Adrenal gland (tissue), 12 donors: ENCODE results near the gene RUNX3. TPM values are rescaled to one million over a fixed set of nuclear protein-coding genes. Genes with fewer than 3 reads are reported as not detected.

Source experiments
- DNase-seq, 7 donors: peaks; one replicate each; pipeline ENCODE4 v3.0.0-alpha.2; 2019 to 2020
- H3K27ac ChIP-seq, 5 donors: fragments of 200-600 bp; sonication (generic) in 4 of 5; 1 replicate in 3 of 5; 2 replicates in 2 of 5; pipeline versions ENCODE4 v1.5.1 to v1.8.0; 2016 to 2020; ENCODE audit warnings: mild to moderate bottlenecking in 1 of 5
- H3K27me3 ChIP-seq: fragments of 200-600 bp; 2 replicates; pipeline ENCODE4 v1.8.0; 2021
- H3K36me3 ChIP-seq, 2 donors: fragments of 200-600 bp; replicated peaks in 1 of 2; 1 replicate in 1 of 2; 2 replicates in 1 of 2; pipeline versions ENCODE4 v1.5.1 to v1.8.0; 2018 to 2022
- H3K4me1 ChIP-seq, 2 donors: fragments of 200-600 bp; replicated peaks in 1 of 2; 1 replicate in 1 of 2; 2 replicates in 1 of 2; pipeline versions ENCODE4 v1.5.1 to v1.8.0; 2018 to 2021
- H3K4me3 ChIP-seq, 4 donors: fragments of 200-600 bp; sonication (generic) in 3 of 4; one replicate each; pipeline ENCODE4 v1.5.1; 2016 to 2018
- H3K9me3 ChIP-seq, 3 donors: fragments of 200-600 bp; sonication (generic) in 1 of 3; replicated peaks in 1 of 3; 1 replicate in 2 of 3; 2 replicates in 1 of 3; pipeline versions ENCODE4 v1.5.1 to v1.8.0; 2016 to 2021
- POLR2A ChIP-seq, 2 donors: fragments of 450-650 bp; IDR thresholded peaks; one replicate each; pipeline ENCODE4 v1.6.1; 2017; ENCODE audit warnings: antibody characterized with exemption in 2 of 2, mild to moderate bottlenecking in 2 of 2, moderate library complexity in 1 of 2
- WGBS, 4 donors: extraction: QIAGEN DNeasy Blood & Tissue Kit in 2 of 4; methylation state at CpG; one replicate each; pipeline versions ENCODE4 v1.1.5 to v1.1.7; 2013 to 2017; 5-methylcytosine and 5-hydroxymethylcytosine counted together
- intact Hi-C, 2 donors: fragments of 100-400 bp; cut with DNase I; formaldehyde crosslinking; loops; one replicate each; pipeline versions ENCODE4 v1.14.1 to v1.15.0; 2022 to 2023
- polyA plus RNA-seq, 3 donors: library from polyadenylated mRNA; stranded (reverse); fragments of 200-250 nt in 2 of 3; fragments of 350-450 nt in 1 of 3; fragmentation: Illumina TruSeq in 1 of 3; extraction: RNeasy Lipid Tissue Mini Kit (QIAGEN cat#74804) in 1 of 3; gene quantifications; one replicate each; pipeline ENCODE4 v1.2.3, GENCODE V29; 2013 to 2014
- total RNA-seq, 9 donors: library from RNA; depleted of rRNA in 4 of 9; stranded (reverse); fragments of >200 nt in 4 of 9; fragments of 120-200 nt in 1 of 9; fragmentation: NEBNext Ultra II Directional in 1 of 9; extraction: Animal tissue kit (Norgen Biotek cat#: 25700) in 1 of 9; gene quantifications; one replicate each; pipeline versions ENCODE4 v1.1.0 to v1.2.4, GENCODE V29; 2013 to 2023
- TF ChIP-seq, protein P1 (sequence below), 6 experiments: fragments of 450-650 bp in 4 of 6; fragments of 200-600 bp in 2 of 6; sonication (generic) in 1 of 6; IDR thresholded peaks; 1 replicate in 5 of 6; 2 replicates in 1 of 6; pipeline versions ENCODE4 v1.5.1 to v1.8.0; 2016 to 2021; ENCODE audit warnings: antibody characterized with exemption in 6 of 6, mild to moderate bottlenecking in 2 of 6, moderate library complexity in 1 of 6
- donor health status: healthy with polysubstance abuse.
- donor health status: Bipolar disorder and iron deficiency.
- donor health status: DM: yes; HTN: yes; CAD: no.
- donor health status: DM: no; HTN: no; CAD: no.
- donor health status: DM: no; HTN: no; CAD: no.
- donor health status: DM: yes; HTN: yes; CAD: no.

Gene RUNX3
- total and polyA plus RNA-seq, 12 donors = 0.06 to 7.5 (median 2.7) TPM

DNA sequence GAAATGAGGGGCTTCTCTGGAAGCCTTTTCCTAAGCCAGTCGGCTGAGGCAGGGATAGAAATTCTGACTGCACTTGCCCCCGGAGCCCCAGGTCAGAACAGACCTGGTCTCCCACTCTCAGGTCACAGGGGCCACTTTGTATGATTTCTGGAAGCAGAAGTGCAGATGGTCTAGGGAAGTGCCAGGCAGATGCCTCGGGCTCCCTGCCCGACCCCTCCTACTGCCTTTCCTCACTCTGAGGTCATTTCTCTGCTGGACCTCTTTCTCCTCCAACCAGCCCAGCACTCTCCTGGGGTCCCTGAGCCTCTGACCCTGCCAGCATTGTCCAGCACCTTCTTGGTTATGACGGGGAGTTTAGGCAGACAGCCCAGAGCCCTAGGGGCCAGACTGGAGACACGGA, 8.7 kb downstream of the RUNX3 start:
- Histone ChIP-seq H3K4me1 (no peaks in the 10 kb centered on the region), H3K36me3 (no peaks in the 10 kb centered on the region), H3K4me3 (no peak overlapping the region), H3K9me3 (no peaks in the 10 kb centered on the region), H3K27me3 (peaks cover 20% of the 10 kb centered on the region), H3K27ac (no peak overlapping the region)
- intact Hi-C loops = no loop called here
- WGBS, 4 donors = 65 to 80% (median 73%) methylated on average over 4 to 6 of the region's 6 CpGs
- no peak for DNase-seq
- TF ChIP-seq, protein P1, sequence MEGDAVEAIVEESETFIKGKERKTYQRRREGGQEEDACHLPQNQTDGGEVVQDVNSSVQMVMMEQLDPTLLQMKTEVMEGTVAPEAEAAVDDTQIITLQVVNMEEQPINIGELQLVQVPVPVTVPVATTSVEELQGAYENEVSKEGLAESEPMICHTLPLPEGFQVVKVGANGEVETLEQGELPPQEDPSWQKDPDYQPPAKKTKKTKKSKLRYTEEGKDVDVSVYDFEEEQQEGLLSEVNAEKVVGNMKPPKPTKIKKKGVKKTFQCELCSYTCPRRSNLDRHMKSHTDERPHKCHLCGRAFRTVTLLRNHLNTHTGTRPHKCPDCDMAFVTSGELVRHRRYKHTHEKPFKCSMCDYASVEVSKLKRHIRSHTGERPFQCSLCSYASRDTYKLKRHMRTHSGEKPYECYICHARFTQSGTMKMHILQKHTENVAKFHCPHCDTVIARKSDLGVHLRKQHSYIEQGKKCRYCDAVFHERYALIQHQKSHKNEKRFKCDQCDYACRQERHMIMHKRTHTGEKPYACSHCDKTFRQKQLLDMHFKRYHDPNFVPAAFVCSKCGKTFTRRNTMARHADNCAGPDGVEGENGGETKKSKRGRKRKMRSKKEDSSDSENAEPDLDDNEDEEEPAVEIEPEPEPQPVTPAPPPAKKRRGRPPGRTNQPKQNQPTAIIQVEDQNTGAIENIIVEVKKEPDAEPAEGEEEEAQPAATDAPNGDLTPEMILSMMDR (IDR thresholded peaks at IDR 0.05) = no peak
- TF ChIP-seq POLR2A (IDR thresholded peaks at IDR 0.05) = no peak

DNA sequence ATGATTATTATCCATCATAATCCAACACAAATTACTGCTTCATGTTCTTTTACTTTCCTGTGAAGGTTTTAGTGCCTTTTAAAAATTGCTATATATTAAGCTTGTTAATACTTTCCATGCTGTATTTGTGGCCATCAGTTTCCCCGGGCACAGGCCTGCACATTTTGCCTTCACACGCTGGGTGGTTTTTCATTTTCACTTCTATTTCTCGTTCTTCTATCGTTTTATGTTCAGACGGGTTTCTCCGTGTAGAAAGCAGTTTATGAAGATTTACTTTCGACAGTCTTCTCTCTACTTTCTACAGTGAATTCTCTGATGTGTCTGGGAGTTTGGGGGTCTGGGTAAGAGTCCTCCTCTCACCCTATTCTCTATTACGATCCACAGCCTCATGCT, 9.5 kb downstream of the RUNX3 start:
- TF ChIP-seq, protein P1 (IDR thresholded peaks at IDR 0.05) = no peak
- TF ChIP-seq POLR2A (IDR thresholded peaks at IDR 0.05) = no peak
- 75 to 80% (median 78%) methylated on average over 8 of the region's 8 CpGs for WGBS, 4 donors
- peaks cover 14% of the 10 kb centered on the region for H3K27me3 ChIP-seq
- H3K4me1 ChIP-seq = no peaks in the 10 kb centered on the region
- no peak overlapping the region for H3K27ac ChIP-seq
- DNase-seq = no peak
- peak overlapping the region in 1 of 4 donors; percentile 18 for H3K4me3 ChIP-seq
- H3K36me3 ChIP-seq = no peaks in the 10 kb centered on the region
- intact Hi-C loops = no loop called here
- no peaks in the 10 kb centered on the region for H3K9me3 ChIP-seq

DNA sequence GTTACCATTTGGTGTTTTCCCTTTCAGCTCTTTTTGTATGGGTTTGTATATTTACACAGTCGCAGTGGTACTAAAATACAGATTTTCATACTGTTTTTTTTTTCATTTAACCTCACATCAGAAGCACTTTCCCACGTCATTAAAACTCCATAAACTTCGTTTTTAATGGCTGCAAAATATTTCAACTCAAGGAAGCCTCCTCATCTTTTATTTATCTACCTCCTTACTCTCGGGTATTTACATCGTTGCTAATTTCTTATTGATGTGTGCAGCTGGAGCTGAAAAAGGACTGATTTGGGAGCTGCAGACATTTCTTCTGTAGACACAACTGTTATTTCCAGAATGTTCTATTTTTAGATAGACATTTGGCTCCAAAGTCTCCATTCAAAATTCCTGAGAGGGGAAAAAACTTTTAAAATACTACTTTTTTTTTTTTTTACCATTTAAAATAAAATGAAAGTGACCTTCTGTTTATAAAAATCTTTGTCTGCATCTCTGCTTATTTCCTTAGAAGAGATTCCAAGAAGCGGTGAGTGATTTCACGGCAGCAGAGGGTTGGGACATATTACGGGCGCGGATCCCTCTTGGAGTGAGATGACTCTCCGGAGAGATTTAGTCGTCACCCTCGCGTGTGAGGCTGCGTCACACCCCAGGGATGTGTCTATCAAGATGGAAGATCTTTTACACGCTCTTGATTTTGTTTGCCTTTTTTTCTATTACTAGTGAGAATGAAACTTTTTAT, 10.1 kb downstream of the RUNX3 start:
- peak in 2 of 7 donors; percentile 36 to 61 for DNase-seq
- 63 to 75% (median 69%) methylated on average over 16 of the region's 16 CpGs for WGBS, 4 donors
- no peaks in the 10 kb centered on the region for H3K9me3 ChIP-seq
- H3K4me1 ChIP-seq = no peaks in the 10 kb centered on the region
- no peaks in the 10 kb centered on the region for H3K36me3 ChIP-seq
- no peak overlapping the region for H3K27ac ChIP-seq
- TF ChIP-seq POLR2A (IDR thresholded peaks at IDR 0.05) = no peak
- TF ChIP-seq, protein P1 (IDR thresholded peaks at IDR 0.05) = no peak
- H3K27me3 ChIP-seq = peaks cover 11% of the 10 kb centered on the region
- peak overlapping the region in 1 of 4 donors; percentile 18 for H3K4me3 ChIP-seq
- intact Hi-C loops = no loop called here

DNA sequence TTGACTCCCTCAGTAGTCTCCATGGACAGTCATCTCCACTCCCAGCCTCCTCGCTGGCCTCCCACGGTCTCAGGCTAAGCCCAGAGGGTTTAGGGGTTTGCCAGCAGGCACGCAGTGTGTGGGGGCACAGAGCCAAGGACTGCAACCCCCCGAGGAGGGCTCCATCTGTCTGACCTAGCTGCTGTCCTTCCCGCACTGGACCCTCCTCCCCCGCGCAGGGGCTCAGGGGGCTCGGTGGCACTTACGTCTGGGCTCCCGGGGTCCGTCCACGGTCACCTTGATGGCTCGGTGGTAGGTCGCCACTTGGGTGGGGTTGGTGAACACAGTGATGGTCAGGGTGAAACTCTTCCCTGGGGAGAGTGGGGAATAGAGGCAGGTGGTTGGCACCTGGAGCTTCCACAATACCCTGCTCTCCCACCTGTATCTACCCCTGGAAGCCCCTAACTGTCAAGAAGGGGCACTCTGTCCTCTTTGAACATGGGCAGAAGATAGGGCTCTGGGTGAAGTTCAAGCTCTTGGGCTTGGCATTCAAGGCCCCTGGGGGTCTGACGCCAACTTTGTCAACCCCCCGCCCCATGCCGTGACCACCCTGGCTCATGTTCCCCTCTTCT, 11.0 kb downstream of the RUNX3 start:
- DNase-seq = no peak
- WGBS, 4 donors = 90 to 93% (median 90%) methylated on average over 11 to 17 of the region's 17 CpGs
- TF ChIP-seq, protein P1 (IDR thresholded peaks at IDR 0.05) = no peak
- TF ChIP-seq POLR2A (IDR thresholded peaks at IDR 0.05) = no peak
- H3K36me3 ChIP-seq = no peaks in the 10 kb centered on the region
- no peak overlapping the region for H3K4me3 ChIP-seq
- H3K27me3 ChIP-seq = peaks cover 2% of the 10 kb centered on the region
- H3K27ac ChIP-seq = no peak overlapping the region
- intact Hi-C loops = no loop called here
- H3K9me3 ChIP-seq = no peaks in the 10 kb centered on the region
- no peaks in the 10 kb centered on the region for H3K4me1 ChIP-seq
